Lung (tissue), 12 donors: ENCODE data around the gene CORO2A. TPM values are rescaled to one million over a fixed set of nuclear protein-coding genes. Genes with fewer than 3 reads are reported as not detected.
A peak's percentile ranks its signal among the peaks of the same experiment; 100 is the strongest.

ENCODE experiments used
- ATAC-seq: fragments of 200-7000 bp; cut with Tn5 transposase; one replicate; pipeline ENCODE4 v1.9.1; 2020; ENCODE audit warnings: moderate number of reproducible peaks; ENCODE audit not compliant: insufficient read depth, low FRiP score
- DNase-seq, 3 donors: peaks; one replicate each; pipeline ENCODE4 v3.0.0-alpha.2; 2013 to 2017
- H3K27ac ChIP-seq, 2 donors: one replicate each; pipeline ENCODE4 v1.5.1; 2013; ENCODE audit warnings: mild to moderate bottlenecking in 2 of 2, moderate library complexity in 2 of 2, control low read depth in 1 of 2, inconsistent platforms in 1 of 2, low read depth in 1 of 2, low read length in 1 of 2
- H3K27me3 ChIP-seq, 3 donors: one replicate each; pipeline ENCODE4 v1.5.1; 2013; ENCODE audit warnings: low read length in 2 of 3; ENCODE audit not compliant: control insufficient read depth in 3 of 3, insufficient read depth in 3 of 3
- H3K36me3 ChIP-seq, 4 donors: one replicate each; pipeline ENCODE4 v1.5.1; 2013; ENCODE audit warnings: low read length in 4 of 4, mild to moderate bottlenecking in 1 of 4, moderate library complexity in 1 of 4; ENCODE audit not compliant: control insufficient read depth in 4 of 4, insufficient read depth in 4 of 4
- H3K4me1 ChIP-seq, 5 donors: one replicate each; pipeline ENCODE4 v1.5.1; 2013; ENCODE audit warnings: low read length in 5 of 5, mild to moderate bottlenecking in 2 of 5, moderate library complexity in 1 of 5; ENCODE audit not compliant: control insufficient read depth in 5 of 5, insufficient read depth in 5 of 5
- H3K4me3 ChIP-seq: one replicate; pipeline ENCODE4 v1.5.1; 2013; ENCODE audit warnings: mild to moderate bottlenecking, control low read depth, moderate library complexity
- H3K9ac ChIP-seq, 2 donors: one replicate each; pipeline ENCODE4 v1.5.1; 2013; ENCODE audit warnings: low read length in 2 of 2, control low read depth in 1 of 2; ENCODE audit not compliant: insufficient read depth in 1 of 2
- H3K9me3 ChIP-seq, 4 donors: one replicate each; pipeline ENCODE4 v1.5.1; 2013; ENCODE audit warnings: low read length in 3 of 4, mild to moderate bottlenecking in 1 of 4, moderate library complexity in 1 of 4; ENCODE audit not compliant: control insufficient read depth in 4 of 4, insufficient read depth in 3 of 4
- WGBS, 2 donors: extraction: QIAGEN DNeasy Blood & Tissue Kit; methylation state at CpG; one replicate each; pipeline ENCODE4 v1.1.7; 2013; 5-methylcytosine and 5-hydroxymethylcytosine counted together
- polyA plus RNA-seq, 2 donors: library from polyadenylated mRNA; stranded (reverse); fragments of 200-250 nt; gene quantifications; one replicate each; pipeline ENCODE4 v1.2.1, GENCODE V29; 2013
- total RNA-seq, 2 donors: library from RNA; depleted of rRNA in 1 of 2; stranded (reverse); fragments of >200 nt in 1 of 2; gene quantifications; one replicate each; pipeline ENCODE4 v1.2.1, GENCODE V29; 2014 to 2021
- TF ChIP-seq, protein P1 (sequence below): IDR thresholded peaks from 2 replicates; pipeline ENCODE4 v1.5.1; 2012; ENCODE audit warnings: mild to moderate bottlenecking; ENCODE audit errors: control extremely low read depth, extremely low read depth
- donor health status: control.
- donor health status: control.
- donor health status: Bipolar disorder and iron deficiency.
- donor health status: healthy.
- donor health status: DM: yes; HTN: yes; CAD: no.

The CORO2A gene
- total and polyA plus RNA-seq, 4 donors, result 6.8 to 22.3 (median 14.7) TPM

DNA sequence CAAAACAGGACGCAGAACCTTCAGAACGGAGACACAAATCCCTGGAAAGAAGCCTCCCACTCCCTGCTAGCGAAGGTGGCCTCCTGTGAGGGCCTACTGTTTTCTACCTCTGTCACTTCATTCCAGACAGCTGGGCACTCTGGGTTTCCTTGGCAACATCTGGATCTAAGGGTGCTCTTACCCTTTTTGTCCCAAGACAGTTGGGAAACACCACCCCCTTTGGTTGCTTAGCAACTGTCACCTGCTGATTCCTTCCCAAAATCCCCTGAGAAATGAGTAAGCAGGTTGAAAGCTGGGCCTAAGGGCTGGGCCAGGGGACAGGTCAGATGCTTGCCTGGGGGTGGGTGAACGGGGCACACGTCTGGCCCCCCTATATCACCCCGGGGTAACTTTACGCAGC lies 106.5 kb downstream of the CORO2A start:
- H3K27ac ChIP-seq, result no peak overlapping the region
- WGBS, 2 donors, result 83 to 87% methylated on average over 7 of the region's 7 CpGs

GRCh38 chr9:98085058-98085457 lies 107.4 kb downstream of the CORO2A start:
- TF ChIP-seq, protein P1, sequence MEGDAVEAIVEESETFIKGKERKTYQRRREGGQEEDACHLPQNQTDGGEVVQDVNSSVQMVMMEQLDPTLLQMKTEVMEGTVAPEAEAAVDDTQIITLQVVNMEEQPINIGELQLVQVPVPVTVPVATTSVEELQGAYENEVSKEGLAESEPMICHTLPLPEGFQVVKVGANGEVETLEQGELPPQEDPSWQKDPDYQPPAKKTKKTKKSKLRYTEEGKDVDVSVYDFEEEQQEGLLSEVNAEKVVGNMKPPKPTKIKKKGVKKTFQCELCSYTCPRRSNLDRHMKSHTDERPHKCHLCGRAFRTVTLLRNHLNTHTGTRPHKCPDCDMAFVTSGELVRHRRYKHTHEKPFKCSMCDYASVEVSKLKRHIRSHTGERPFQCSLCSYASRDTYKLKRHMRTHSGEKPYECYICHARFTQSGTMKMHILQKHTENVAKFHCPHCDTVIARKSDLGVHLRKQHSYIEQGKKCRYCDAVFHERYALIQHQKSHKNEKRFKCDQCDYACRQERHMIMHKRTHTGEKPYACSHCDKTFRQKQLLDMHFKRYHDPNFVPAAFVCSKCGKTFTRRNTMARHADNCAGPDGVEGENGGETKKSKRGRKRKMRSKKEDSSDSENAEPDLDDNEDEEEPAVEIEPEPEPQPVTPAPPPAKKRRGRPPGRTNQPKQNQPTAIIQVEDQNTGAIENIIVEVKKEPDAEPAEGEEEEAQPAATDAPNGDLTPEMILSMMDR, result no peak
- Histone ChIP-seq H3K36me3 (peaks cover 5 to 35% (median 11%) of the 10 kb centered on the region in 4 donors), H3K4me3 (no peak overlapping the region), H3K4me1 (peaks cover 0 to 3% (median 0%) of the 10 kb centered on the region in 5 donors), H3K27me3 (no peaks in the 10 kb centered on the region), H3K9me3 (no peaks in the 10 kb centered on the region), H3K9ac (no peak overlapping the region), H3K27ac (no peak overlapping the region)
- DNase-seq, result no peak
- ATAC-seq, result no peak
- WGBS, 2 donors, result 95 to 98% methylated on average over 4 of the region's 4 CpGs

More for the DNA sequence above, 106.5 kb downstream of the CORO2A start:
- TF ChIP-seq, protein P1, result no peak
- Histone ChIP-seq H3K4me3 (no peak overlapping the region), H3K9me3 (no peaks in the 10 kb centered on the region), H3K4me1 (peaks cover 0 to 2% (median 0%) of the 10 kb centered on the region in 5 donors), H3K36me3 (peaks cover 5 to 32% (median 10%) of the 10 kb centered on the region in 4 donors), H3K27me3 (no peaks in the 10 kb centered on the region), H3K9ac (no peak overlapping the region)
- ATAC-seq (no peak), DNase-seq (peak in 1 of 3 donors; percentile 21)

DNA sequence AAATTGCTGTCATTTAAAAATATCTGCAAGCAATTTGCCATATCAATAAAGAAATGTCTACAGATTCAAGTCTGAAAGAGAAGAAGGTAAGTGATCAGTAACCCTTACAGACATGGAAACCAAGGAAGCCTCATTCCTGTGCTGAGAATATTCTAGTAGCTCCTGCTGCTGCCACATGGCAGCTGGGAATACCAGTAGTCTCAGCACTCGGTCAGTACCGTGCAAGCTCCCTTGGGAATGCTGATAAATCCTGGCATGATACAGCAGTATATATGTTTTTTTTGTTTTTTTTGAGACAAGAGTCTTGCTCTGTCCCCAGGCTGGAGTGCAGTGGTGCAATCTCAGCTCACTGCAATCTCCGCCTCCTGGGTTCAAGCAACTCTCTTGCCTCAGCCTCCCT lies 108.0 kb downstream of the CORO2A start:
- Histone ChIP-seq H3K4me3 (no peak overlapping the region), H3K27me3 (no peaks in the 10 kb centered on the region), H3K36me3 (peaks cover 8 to 40% (median 11%) of the 10 kb centered on the region in 4 donors), H3K27ac (no peak overlapping the region), H3K4me1 (peaks cover 0 to 3% (median 0%) of the 10 kb centered on the region in 5 donors), H3K9me3 (no peaks in the 10 kb centered on the region), H3K9ac (no peak overlapping the region)
- TF ChIP-seq, protein P1, result no peak
- no peak for DNase-seq
- no peak for ATAC-seq
- WGBS, 2 donors, result 89 to 95% methylated on average over 3 of the region's 3 CpGs
